ENCODE measurements around the gene CNTN1. TPM values are rescaled to one million over a fixed set of nuclear protein-coding genes. Genes with fewer than 3 reads are reported as not detected.

CNTN1 gene
- total RNA-seq, 4 donors from 2014 or later, result 44.2 to 65.6 (median 57.6) TPM

GRCh38 chr12:40971911-40972310 lies 279.7 kb downstream of the CNTN1 start:
- Histone ChIP-seq H3K36me3 (no peaks in the 10 kb centered on the region), H3K4me1 (peaks cover 0 to 7% (median 2%) of the 10 kb centered on the region in 4 donors), H3K27me3 (no peaks in the 10 kb centered on the region), H3K9me3 (no peaks in the 10 kb centered on the region), H3K4me3 (no peak overlapping the region), H3K27ac (replicated peaks in 1 of 4) (no peak overlapping the region)
- intact Hi-C loops (cut with DNase I), result no loop called here
- TF ChIP-seq EP300 (IDR thresholded peaks at IDR 0.05) (no peak), POLR2A (IDR thresholded peaks at IDR 0.05; ENCODE audit: low read depth) (no peak), POLR2AphosphoS5 (IDR thresholded peaks at IDR 0.05) (no peak), CTCF (IDR thresholded peaks at IDR 0.05) (no peak)
- DNase-seq (ENCODE audit: extremely low spot score), result no peak
- 53% methylated on average over 2 of the region's 2 CpGs for WGBS

GRCh38 chr12:40976546-40976945 lies 284.3 kb downstream of the CNTN1 start:
- Histone ChIP-seq H3K27me3 (no peaks in the 10 kb centered on the region), H3K27ac (replicated peaks in 1 of 4) (no peak overlapping the region), H3K4me3 (no peak overlapping the region), H3K36me3 (no peaks in the 10 kb centered on the region), H3K9me3 (no peaks in the 10 kb centered on the region), H3K4me1 (peaks cover 0 to 7% (median 2%) of the 10 kb centered on the region in 4 donors)
- DNase-seq (ENCODE audit: extremely low spot score), result no peak
- WGBS, result 94% methylated on average over 4 of the region's 4 CpGs
- intact Hi-C loops (cut with DNase I), result no loop called here
- TF ChIP-seq POLR2A (IDR thresholded peaks at IDR 0.05; ENCODE audit: low read depth) (no peak), POLR2AphosphoS5 (IDR thresholded peaks at IDR 0.05) (no peak), EP300 (IDR thresholded peaks at IDR 0.05) (no peak), CTCF (IDR thresholded peaks at IDR 0.05) (no peak)

GRCh38 chr12:40980427-40980961 lies 288.3 kb downstream of the CNTN1 start:
- Histone ChIP-seq H3K4me3 (no peak overlapping the region), H3K27me3 (no peaks in the 10 kb centered on the region), H3K36me3 (no peaks in the 10 kb centered on the region), H3K4me1 (peaks cover 0 to 6% (median 0%) of the 10 kb centered on the region in 4 donors), H3K9me3 (peaks cover 0 to 7% (median 5%) of the 10 kb centered on the region in 4 donors), H3K27ac (replicated peaks in 1 of 4) (no peak overlapping the region)
- intact Hi-C loops (cut with DNase I), result no loop called here
- DNase-seq (ENCODE audit: extremely low spot score), result no peak
- no peak for TF ChIP-seq POLR2AphosphoS5 (IDR thresholded peaks at IDR 0.05)
- no peak for TF ChIP-seq EP300 (IDR thresholded peaks at IDR 0.05)
- TF ChIP-seq POLR2A (IDR thresholded peaks at IDR 0.05; ENCODE audit: low read depth), result no peak
- no peak for TF ChIP-seq CTCF (IDR thresholded peaks at IDR 0.05)

- H3K27ac ChIP-seq (replicated peaks in 1 of 4), result no peak overlapping the region
- no peak overlapping the region for H3K4me3 ChIP-seq
- H3K4me1 ChIP-seq, result peaks cover 0 to 26% (median 22%) of the 10 kb centered on the region in 4 donors
- no peaks in the 10 kb centered on the region for H3K27me3 ChIP-seq
- intact Hi-C loops (cut with DNase I), result no loop called here
- no peak for TF ChIP-seq EP300 (IDR thresholded peaks at IDR 0.05)
- no peak for TF ChIP-seq POLR2A (IDR thresholded peaks at IDR 0.05; ENCODE audit: low read depth)
- no peak for TF ChIP-seq CTCF (IDR thresholded peaks at IDR 0.05)
- TF ChIP-seq POLR2AphosphoS5 (IDR thresholded peaks at IDR 0.05), result no peak
- DNase-seq (ENCODE audit: extremely low spot score), result no peak
- peaks cover 0 to 10% (median 5%) of the 10 kb centered on the region in 4 donors for H3K9me3 ChIP-seq
- H3K36me3 ChIP-seq, result no peaks in the 10 kb centered on the region
Observed at GRCh38 chr12:40986001-40986400, 293.8 kb downstream of the CNTN1 start.

GRCh38 chr12:40988355-40988754 lies 296.1 kb downstream of the CNTN1 start:
- Histone ChIP-seq H3K9me3 (peaks cover 0 to 10% (median 5%) of the 10 kb centered on the region in 4 donors), H3K27me3 (no peaks in the 10 kb centered on the region)

More at GRCh38 chr12:40988355-40988754, 296.1 kb downstream of the CNTN1 start:
- no peak for TF ChIP-seq CTCF (IDR thresholded peaks at IDR 0.05)
- no peak for TF ChIP-seq POLR2AphosphoS5 (IDR thresholded peaks at IDR 0.05)
- TF ChIP-seq EP300 (IDR thresholded peaks at IDR 0.05), result no peak
- no peak for TF ChIP-seq POLR2A (IDR thresholded peaks at IDR 0.05; ENCODE audit: low read depth)
- intact Hi-C loops (cut with DNase I), result no loop called here
- Histone ChIP-seq H3K27ac (replicated peaks in 1 of 4) (peak overlapping the region; percentile 64 to 80 (median 70)), H3K36me3 (no peaks in the 10 kb centered on the region), H3K4me1 (peaks cover 0 to 26% (median 22%) of the 10 kb centered on the region in 4 donors), H3K4me3 (no peak overlapping the region)
- 72% methylated on average over 1 of the region's 1 CpG for WGBS
- no peak for DNase-seq (ENCODE audit: extremely low spot score)
